ENCODE results near the gene URI1. TPM values are rescaled to one million over a fixed set of nuclear protein-coding genes. Genes with fewer than 3 reads are reported as not detected.
A peak's percentile ranks its signal among the peaks of the same experiment; 100 is the strongest.

Gene URI1, protein sequence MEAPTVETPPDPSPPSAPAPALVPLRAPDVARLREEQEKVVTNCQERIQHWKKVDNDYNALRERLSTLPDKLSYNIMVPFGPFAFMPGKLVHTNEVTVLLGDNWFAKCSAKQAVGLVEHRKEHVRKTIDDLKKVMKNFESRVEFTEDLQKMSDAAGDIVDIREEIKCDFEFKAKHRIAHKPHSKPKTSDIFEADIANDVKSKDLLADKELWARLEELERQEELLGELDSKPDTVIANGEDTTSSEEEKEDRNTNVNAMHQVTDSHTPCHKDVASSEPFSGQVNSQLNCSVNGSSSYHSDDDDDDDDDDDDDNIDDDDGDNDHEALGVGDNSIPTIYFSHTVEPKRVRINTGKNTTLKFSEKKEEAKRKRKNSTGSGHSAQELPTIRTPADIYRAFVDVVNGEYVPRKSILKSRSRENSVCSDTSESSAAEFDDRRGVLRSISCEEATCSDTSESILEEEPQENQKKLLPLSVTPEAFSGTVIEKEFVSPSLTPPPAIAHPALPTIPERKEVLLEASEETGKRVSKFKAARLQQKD
- total RNA-seq: 59.6 TPM
- polyA plus RNA-seq: 51.4 TPM
- long read RNA-seq, donor 1, partial matches to known transcripts: 0 of 3 reads
- long read RNA-seq, donor 1, other reads (novel, unspliced or antisense): 0 of 3 reads
- long read RNA-seq, donor 2, transcript URI1-206 (10 exons, 2,495 nt): major isoform, 15 of 185 reads
- long read RNA-seq, donor 2, transcript URI1-202 (11 exons, 3,444 nt): minor isoform, 12 of 185 reads
- long read RNA-seq, donor 2, transcript URI1-211 (3 exons, 1,032 nt): minor isoform, 12 of 185 reads
- long read RNA-seq, donor 2, partial matches to known transcripts: 146 of 185 reads
- long read RNA-seq, donor 2, other reads (novel, unspliced or antisense): 0 of 185 reads
- long read RNA-seq, donor 3, transcript URI1-211 (3 exons, 1,032 nt): major isoform, 11 of 28 reads
- long read RNA-seq, donor 3, partial matches to known transcripts: 11 of 28 reads
- long read RNA-seq, donor 3, other reads (novel, unspliced or antisense): 0 of 28 reads
- long read RNA-seq, donor 4, transcript URI1-202 (11 exons, 3,444 nt): major isoform, 5 of 8 reads
- long read RNA-seq, donor 4, partial matches to known transcripts: 0 of 8 reads
- long read RNA-seq, donor 4, other reads (novel, unspliced or antisense): 0 of 8 reads
- long read RNA-seq, donor 5, transcript URI1-211 (3 exons, 1,032 nt): minor isoform, 5 of 18 reads
- long read RNA-seq, donor 5, transcript URI1-202 (11 exons, 3,444 nt): major isoform, 6 of 18 reads
- long read RNA-seq, donor 5, partial matches to known transcripts: 5 of 18 reads
- long read RNA-seq, donor 5, other reads (novel, unspliced or antisense): 0 of 18 reads
- long read RNA-seq, donor 6, transcript URI1-202 (11 exons, 3,444 nt): major isoform, 10 of 39 reads
- long read RNA-seq, donor 6, partial matches to known transcripts: 22 of 39 reads
- long read RNA-seq, donor 6, other reads (novel, unspliced or antisense): 0 of 39 reads
- long read RNA-seq, donor 7, transcript URI1-202 (11 exons, 3,444 nt): major isoform, 8 of 24 reads
- long read RNA-seq, donor 7, partial matches to known transcripts: 12 of 24 reads
- long read RNA-seq, donor 7, other reads (novel, unspliced or antisense): 0 of 24 reads
- long read RNA-seq, donor 8, partial matches to known transcripts: 6 of 10 reads
- long read RNA-seq, donor 8, other reads (novel, unspliced or antisense): 0 of 10 reads
- long read RNA-seq, donor 9, partial matches to known transcripts: 5 of 10 reads
- long read RNA-seq, donor 9, other reads (novel, unspliced or antisense): 0 of 10 reads
- long read RNA-seq, donor 10, partial matches to known transcripts: 0 of 8 reads
- long read RNA-seq, donor 10, other reads (novel, unspliced or antisense): 0 of 8 reads

DNA sequence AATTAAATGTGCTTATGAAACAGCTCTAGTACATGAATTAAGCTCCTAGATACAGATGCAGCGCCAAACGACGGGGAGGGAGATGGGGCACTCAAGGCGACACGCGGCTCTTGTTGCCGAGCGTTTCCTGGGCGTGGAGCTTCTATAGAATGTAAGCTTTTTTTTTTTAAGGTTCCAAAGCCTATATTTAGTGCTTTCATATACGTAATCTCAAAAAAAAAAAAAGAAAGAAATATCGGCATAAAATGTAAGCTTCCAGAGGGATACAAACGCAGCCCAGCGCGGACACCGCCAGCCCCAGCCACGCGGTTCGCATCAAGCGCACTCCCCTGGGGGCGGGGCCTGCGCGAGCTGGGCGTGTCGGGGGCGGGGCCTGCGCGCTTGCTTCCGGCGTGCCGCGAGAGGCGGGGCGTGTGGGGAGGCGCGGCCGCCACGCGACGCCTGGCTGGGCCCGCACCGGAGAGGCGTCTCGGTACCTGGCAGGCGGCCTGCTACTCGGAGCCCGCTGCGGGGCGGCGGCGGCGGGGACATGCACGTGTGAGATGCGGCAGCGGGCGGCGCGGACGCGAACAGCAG is at the start of gene URI1:
TSS of gene URI1 (plus strand) at position 412 of the 576 bp plus-strand sequence. CDS start 309 bp downstream, outside the sequence.
- peak within 1 kb of the TSS; percentile 70 to 94 for H3K4me3 ChIP-seq (ENCODE audit: low read length in 2 of 2)
- under 1% methylated on average over 59 of the region's 59 CpGs for WGBS
- no peaks in the 10 kb centered on the region for H3K36me3 ChIP-seq (ENCODE audit: control insufficient read depth in 2 of 2, insufficient read depth in 2 of 2, low read length in 1 of 2)
- DNase-seq (ENCODE audit: low read depth in 6 of 9, low spot score in 9 of 9): peak; percentile 54 to 94 (median 82)
- H3K4me1 ChIP-seq (ENCODE audit: control insufficient read depth in 2 of 2, insufficient read depth in 2 of 2, low read length in 2 of 2): peaks cover 7 to 10% of the 10 kb centered on the region in 2 donors
- no peaks in the 10 kb centered on the region for H3K9me3 ChIP-seq (ENCODE audit: control insufficient read depth in 2 of 2, insufficient read depth in 1 of 2, low read length in 1 of 2)
- no peaks in the 10 kb centered on the region for H3K27me3 ChIP-seq (ENCODE audit: control insufficient read depth in 2 of 2, insufficient read depth in 1 of 2, low read length in 1 of 2)
- H3K27ac ChIP-seq (ENCODE audit: low read depth in 1 of 2, low read length in 1 of 2): peak within 1 kb of the TSS; percentile 77 to 97

DNA sequence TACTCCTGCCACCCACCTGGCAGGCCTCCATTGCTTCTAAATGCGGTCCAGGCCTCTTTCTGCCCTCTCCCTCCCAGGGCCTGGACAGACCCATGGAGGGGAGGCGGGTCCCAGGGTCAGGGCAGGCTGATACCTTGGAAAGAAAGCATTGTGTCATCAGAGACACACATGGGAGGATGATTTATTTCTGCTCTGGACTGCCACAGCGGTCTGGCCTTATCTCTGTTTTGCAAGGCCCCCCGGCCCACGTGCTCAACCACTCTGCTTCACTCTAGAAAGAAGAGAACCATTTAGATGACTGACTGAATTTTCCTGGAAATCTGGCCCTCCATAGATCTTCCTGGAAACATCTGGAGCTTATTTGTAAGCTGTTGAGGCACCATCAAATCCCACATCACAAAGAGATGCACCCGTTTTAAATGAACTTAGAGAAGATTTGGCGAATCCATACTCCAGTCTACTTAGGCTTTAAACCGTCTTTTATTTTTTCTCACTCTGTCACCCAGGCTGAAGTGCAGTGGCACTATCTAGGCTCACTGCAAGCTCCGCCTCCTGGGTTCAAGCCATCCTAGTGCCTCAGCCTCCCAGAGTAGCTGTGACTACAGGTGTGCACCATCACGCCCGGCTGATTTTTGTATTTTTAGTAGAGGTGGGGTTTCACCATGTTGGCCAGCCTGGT is 48.3 kb upstream of the URI1 start:
- no peak overlapping the region for H3K27ac ChIP-seq (ENCODE audit: low read depth in 1 of 2, low read length in 1 of 2)

DNA sequence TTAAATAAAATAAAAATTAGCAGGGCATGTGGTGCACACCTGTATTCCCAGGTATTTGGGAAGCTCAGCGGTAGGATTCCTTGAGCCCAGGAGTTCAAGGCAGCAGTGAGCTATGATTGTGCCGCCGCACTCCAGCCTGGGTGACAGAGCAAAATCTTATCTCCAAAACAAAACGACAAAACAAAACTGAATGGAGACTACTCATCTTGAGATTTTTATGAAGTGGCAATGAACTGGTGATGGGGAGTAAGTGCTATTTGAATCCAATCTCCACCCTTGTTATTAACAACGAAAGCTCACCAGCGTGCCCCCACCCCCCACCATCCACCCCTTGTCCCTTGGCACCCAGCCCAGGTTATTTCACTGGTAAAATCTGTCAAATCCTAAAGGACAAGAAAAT is 45.2 kb upstream of the URI1 start:
- H3K27ac ChIP-seq (ENCODE audit: low read depth in 1 of 2, low read length in 1 of 2): no peak overlapping the region
- no peaks in the 10 kb centered on the region for H3K9me3 ChIP-seq (ENCODE audit: control insufficient read depth in 2 of 2, insufficient read depth in 1 of 2, low read length in 1 of 2)
- H3K27me3 ChIP-seq (ENCODE audit: control insufficient read depth in 2 of 2, insufficient read depth in 1 of 2, low read length in 1 of 2): no peaks in the 10 kb centered on the region
- no peaks in the 10 kb centered on the region for H3K4me1 ChIP-seq (ENCODE audit: control insufficient read depth in 2 of 2, insufficient read depth in 2 of 2, low read length in 2 of 2)
- 69% methylated on average over 6 of the region's 6 CpGs for WGBS
- no peaks in the 10 kb centered on the region for H3K36me3 ChIP-seq (ENCODE audit: control insufficient read depth in 2 of 2, insufficient read depth in 2 of 2, low read length in 1 of 2)
- no peak overlapping the region for H3K4me3 ChIP-seq (ENCODE audit: low read length in 2 of 2)
- no peak for DNase-seq (ENCODE audit: low read depth in 6 of 9, low spot score in 9 of 9)

More for the DNA sequence above, 48.3 kb upstream of the URI1 start:
- Histone ChIP-seq H3K4me1 (ENCODE audit: control insufficient read depth in 2 of 2, insufficient read depth in 2 of 2, low read length in 2 of 2) (no peaks in the 10 kb centered on the region), H3K27me3 (ENCODE audit: control insufficient read depth in 2 of 2, insufficient read depth in 1 of 2, low read length in 1 of 2) (no peaks in the 10 kb centered on the region), H3K36me3 (ENCODE audit: control insufficient read depth in 2 of 2, insufficient read depth in 2 of 2, low read length in 1 of 2) (no peaks in the 10 kb centered on the region), H3K4me3 (ENCODE audit: low read length in 2 of 2) (no peak overlapping the region), H3K9me3 (ENCODE audit: control insufficient read depth in 2 of 2, insufficient read depth in 1 of 2, low read length in 1 of 2) (no peaks in the 10 kb centered on the region)
- 72% methylated on average over 11 of the region's 11 CpGs for WGBS
- no peak for DNase-seq (ENCODE audit: low read depth in 6 of 9, low spot score in 9 of 9)

DNA sequence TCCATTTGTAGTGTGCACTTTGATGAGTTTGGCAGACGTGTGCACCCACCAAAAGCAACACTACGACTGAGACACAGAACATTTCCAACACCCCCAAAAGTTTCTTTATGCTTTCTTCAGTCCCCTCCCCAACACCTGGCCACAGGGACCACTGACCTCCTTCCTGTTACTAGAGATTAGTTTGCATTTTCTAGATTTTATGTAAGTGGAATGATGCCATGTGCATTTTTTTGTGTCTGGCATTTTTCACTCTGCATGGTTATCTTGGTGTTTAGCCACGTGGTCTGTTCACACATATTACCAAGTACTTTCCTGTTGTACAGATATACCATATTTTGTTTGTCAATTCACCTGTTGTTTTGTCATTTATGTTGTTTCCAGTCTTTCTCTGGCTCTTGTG is 44.6 kb upstream of the URI1 start:
- Histone ChIP-seq H3K27me3 (ENCODE audit: control insufficient read depth in 2 of 2, insufficient read depth in 1 of 2, low read length in 1 of 2) (no peaks in the 10 kb centered on the region), H3K4me1 (ENCODE audit: control insufficient read depth in 2 of 2, insufficient read depth in 2 of 2, low read length in 2 of 2) (no peaks in the 10 kb centered on the region), H3K4me3 (ENCODE audit: low read length in 2 of 2) (no peak overlapping the region), H3K36me3 (ENCODE audit: control insufficient read depth in 2 of 2, insufficient read depth in 2 of 2, low read length in 1 of 2) (no peaks in the 10 kb centered on the region), H3K27ac (ENCODE audit: low read depth in 1 of 2, low read length in 1 of 2) (no peak overlapping the region), H3K9me3 (ENCODE audit: control insufficient read depth in 2 of 2, insufficient read depth in 1 of 2, low read length in 1 of 2) (no peaks in the 10 kb centered on the region)
- WGBS: 66% methylated on average over 3 of the region's 3 CpGs
- no peak for DNase-seq (ENCODE audit: low read depth in 6 of 9, low spot score in 9 of 9)

DNA sequence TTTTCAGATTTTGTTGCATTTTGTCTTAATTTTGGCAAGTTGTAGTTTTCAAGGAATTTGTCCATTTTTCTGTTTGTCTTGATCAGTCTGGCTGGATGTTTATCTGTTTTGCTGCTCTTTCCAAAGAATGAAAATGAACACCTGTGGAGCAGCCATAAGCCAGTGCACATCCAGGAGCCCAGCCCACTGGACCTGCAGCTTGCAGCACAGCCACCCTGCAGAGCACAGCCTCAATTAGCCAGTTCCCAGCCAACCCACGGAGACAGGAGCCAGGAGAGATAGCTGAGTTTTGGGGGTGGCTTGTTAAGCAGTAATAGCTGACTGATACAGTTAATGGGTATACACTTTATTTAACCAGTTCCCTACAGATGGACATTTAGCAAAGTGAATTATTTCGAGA is 38.0 kb upstream of the URI1 start:
- Histone ChIP-seq H3K4me1 (ENCODE audit: control insufficient read depth in 2 of 2, insufficient read depth in 2 of 2, low read length in 2 of 2) (no peaks in the 10 kb centered on the region), H3K4me3 (ENCODE audit: low read length in 2 of 2) (no peak overlapping the region), H3K9me3 (ENCODE audit: control insufficient read depth in 2 of 2, insufficient read depth in 1 of 2, low read length in 1 of 2) (no peaks in the 10 kb centered on the region), H3K36me3 (ENCODE audit: control insufficient read depth in 2 of 2, insufficient read depth in 2 of 2, low read length in 1 of 2) (no peaks in the 10 kb centered on the region), H3K27ac (ENCODE audit: low read depth in 1 of 2, low read length in 1 of 2) (no peak overlapping the region), H3K27me3 (ENCODE audit: control insufficient read depth in 2 of 2, insufficient read depth in 1 of 2, low read length in 1 of 2) (no peaks in the 10 kb centered on the region)
- no peak for DNase-seq (ENCODE audit: low read depth in 6 of 9, low spot score in 9 of 9)
- WGBS: 98% methylated on average over 2 of the region's 2 CpGs

DNA sequence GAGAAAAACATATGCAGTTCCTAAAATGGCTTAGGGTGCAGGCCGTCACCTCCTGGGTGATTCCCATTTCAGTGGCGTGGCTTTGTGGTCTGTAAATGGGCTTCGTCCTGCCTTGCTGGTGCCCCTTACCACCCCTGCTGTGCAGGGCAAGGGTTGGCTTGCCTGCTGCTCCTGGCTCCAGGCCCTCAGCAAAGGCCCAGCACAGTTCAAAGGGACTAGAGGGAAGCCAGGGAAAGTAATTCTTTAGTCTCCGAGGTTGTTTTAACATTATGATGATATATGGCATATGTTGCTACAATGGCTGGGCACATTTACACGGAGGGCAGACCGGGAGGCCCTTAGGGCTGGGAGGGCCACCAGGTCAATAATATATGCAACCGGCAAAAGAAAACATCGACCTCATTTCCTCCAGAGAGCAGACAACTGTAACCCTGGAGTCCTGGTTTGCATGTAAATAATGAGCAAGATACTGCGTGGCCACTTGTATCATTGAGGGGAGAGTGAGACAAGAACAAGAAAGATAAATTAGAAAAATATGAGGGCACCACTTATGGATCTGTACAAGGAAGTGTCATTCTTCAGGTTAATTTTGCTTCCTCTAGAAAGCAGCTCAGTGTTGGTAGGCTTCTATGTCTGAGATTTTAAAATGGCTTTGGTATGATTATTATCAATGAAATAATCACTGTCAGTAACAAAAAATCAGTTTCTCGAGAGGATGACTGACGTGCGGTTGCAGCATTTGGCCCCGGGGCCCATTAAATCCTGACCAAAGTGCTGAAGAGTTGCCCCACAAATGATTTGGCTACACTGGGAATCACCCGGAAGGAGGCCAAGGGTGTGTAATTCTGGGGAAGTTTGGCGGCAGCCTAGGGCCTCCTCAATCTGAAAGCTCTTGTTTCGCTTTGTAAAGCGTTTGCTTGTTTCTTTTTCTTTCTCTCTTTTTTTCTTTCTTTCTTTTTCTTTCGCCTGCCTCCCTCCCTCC is 32.8 kb upstream of the URI1 start:
- H3K27me3 ChIP-seq (ENCODE audit: control insufficient read depth in 2 of 2, insufficient read depth in 1 of 2, low read length in 1 of 2): no peaks in the 10 kb centered on the region
- no peak overlapping the region for H3K27ac ChIP-seq (ENCODE audit: low read depth in 1 of 2, low read length in 1 of 2)
- H3K36me3 ChIP-seq (ENCODE audit: control insufficient read depth in 2 of 2, insufficient read depth in 2 of 2, low read length in 1 of 2): no peaks in the 10 kb centered on the region
- H3K4me1 ChIP-seq (ENCODE audit: control insufficient read depth in 2 of 2, insufficient read depth in 2 of 2, low read length in 2 of 2): no peaks in the 10 kb centered on the region
- H3K4me3 ChIP-seq (ENCODE audit: low read length in 2 of 2): no peak overlapping the region
- H3K9me3 ChIP-seq (ENCODE audit: control insufficient read depth in 2 of 2, insufficient read depth in 1 of 2, low read length in 1 of 2): no peaks in the 10 kb centered on the region
- DNase-seq (ENCODE audit: low read depth in 6 of 9, low spot score in 9 of 9): no peak
- WGBS: 91% methylated on average over 18 of the region's 18 CpGs

DNA sequence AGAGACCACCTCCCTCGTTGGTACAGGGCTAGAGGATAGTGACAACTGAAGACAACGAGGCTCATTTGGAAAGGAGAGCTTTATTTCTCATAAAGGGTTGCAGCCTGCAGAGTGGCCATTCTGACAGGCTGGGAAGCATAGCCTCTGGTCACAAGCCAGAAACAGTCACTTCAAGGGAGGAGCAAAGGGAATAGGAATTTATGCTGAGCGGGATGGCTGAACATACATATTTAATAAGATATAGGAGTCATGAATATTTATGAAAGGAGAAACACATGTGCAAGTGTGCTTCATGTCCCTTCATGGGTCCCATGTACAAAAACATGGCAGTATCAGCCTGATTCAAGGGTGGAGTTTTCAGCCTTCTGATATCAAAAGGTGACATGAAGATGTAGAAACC is 27.1 kb upstream of the URI1 start:
- Histone ChIP-seq H3K27me3 (ENCODE audit: control insufficient read depth in 2 of 2, insufficient read depth in 1 of 2, low read length in 1 of 2) (no peaks in the 10 kb centered on the region), H3K36me3 (ENCODE audit: control insufficient read depth in 2 of 2, insufficient read depth in 2 of 2, low read length in 1 of 2) (no peaks in the 10 kb centered on the region), H3K4me3 (ENCODE audit: low read length in 2 of 2) (no peak overlapping the region), H3K27ac (ENCODE audit: low read depth in 1 of 2, low read length in 1 of 2) (no peak overlapping the region), H3K4me1 (ENCODE audit: control insufficient read depth in 2 of 2, insufficient read depth in 2 of 2, low read length in 2 of 2) (no peaks in the 10 kb centered on the region), H3K9me3 (ENCODE audit: control insufficient read depth in 2 of 2, insufficient read depth in 1 of 2, low read length in 1 of 2) (no peaks in the 10 kb centered on the region)
- WGBS: 89% methylated on average over 3 of the region's 3 CpGs
- no peak for DNase-seq (ENCODE audit: low read depth in 6 of 9, low spot score in 9 of 9)

All from thymus (tissue), 14 donors.